A549 (cell line): ENCODE data around the gene COX7B.

ENCODE experiments used
- CEBPB ChIP-seq, 2 experiments: fragments of >200 bp in 1 of 2; sonication (Bioruptor Twin) in 1 of 2; formaldehyde crosslinking in 1 of 2; IDR thresholded peaks; 2 replicates each; pipeline ENCODE4 v1.6.1; 2012 to 2016
- EP300 ChIP-seq, 2 experiments: fragments of >200 bp; sonication (Bioruptor Twin); formaldehyde crosslinking; IDR thresholded peaks; 2 replicates in 1 of 2; 3 replicates in 1 of 2; pipeline ENCODE4 v1.6.1; 2016 to 2017
- NFE2L2 ChIP-seq: fragments of 150-350 bp; conservative IDR thresholded peaks from 2 replicates; pipeline ENCODE4 v1.6.1; 2014; ENCODE audit warnings: low read length
- POLR2A ChIP-seq: IDR thresholded peaks from 2 replicates; pipeline ENCODE4 v1.6.1; 2012; ENCODE audit warnings: mild to moderate bottlenecking, low read length
- RAD21 ChIP-seq, 2 experiments: fragments of >200 bp in 1 of 2; sonication (Bioruptor Twin) in 1 of 2; formaldehyde crosslinking in 1 of 2; IDR thresholded peaks in 1 of 2; conservative IDR thresholded peaks in 1 of 2; 2 replicates in 1 of 2; 3 replicates in 1 of 2; pipeline ENCODE4 v1.6.1; 2012 to 2018; ENCODE audit warnings: inconsistent platforms in 1 of 2
- RCOR1 ChIP-seq: fragments of 150-350 bp; IDR thresholded peaks from 2 replicates; pipeline ENCODE4 v1.6.1; 2014; ENCODE audit warnings: antibody characterized with exemption, low read length, low read depth
- TF ChIP-seq, protein P1 (sequence below): fragments of >200 bp; sonication (Bioruptor Twin); formaldehyde crosslinking; IDR thresholded peaks from 3 replicates; pipeline ENCODE4 v1.5.1; 2016
- TF ChIP-seq, protein P2 (sequence below): fragments of 150-350 bp; IDR thresholded peaks from 2 replicates; pipeline ENCODE4 v1.6.1; 2014; ENCODE audit warnings: low read depth, mild to moderate bottlenecking, low read length
- TF ChIP-seq, protein P3 (sequence below): IDR thresholded peaks from 2 replicates; pipeline ENCODE4 v1.6.1; 2012
- TF ChIP-seq, protein P4 (sequence below): fragments of 450-650 bp; IDR thresholded peaks from 2 replicates; pipeline ENCODE4 v1.6.1; 2014; ENCODE audit warnings: antibody characterized with exemption

DNA sequence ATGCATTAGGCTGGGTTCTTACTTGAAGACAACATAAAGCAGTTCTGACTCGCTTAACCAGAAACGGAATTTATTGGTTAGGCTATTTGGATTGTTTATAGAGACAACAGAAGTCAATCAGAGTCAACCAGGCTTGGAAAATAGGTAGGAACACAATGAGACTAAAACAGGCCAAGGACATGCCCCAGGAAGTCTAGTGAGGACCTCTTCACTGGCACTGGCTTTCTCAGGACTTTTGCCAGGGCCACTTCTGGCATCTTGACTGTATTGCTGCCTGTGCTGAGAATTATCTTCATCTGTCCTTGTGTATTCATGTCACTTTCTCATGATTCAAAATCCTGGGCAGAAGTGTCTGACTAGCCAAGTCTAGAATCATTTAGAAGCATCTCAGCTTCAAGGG, 50.6 kb downstream of the COX7B start:
- TF ChIP-seq, protein P1, sequence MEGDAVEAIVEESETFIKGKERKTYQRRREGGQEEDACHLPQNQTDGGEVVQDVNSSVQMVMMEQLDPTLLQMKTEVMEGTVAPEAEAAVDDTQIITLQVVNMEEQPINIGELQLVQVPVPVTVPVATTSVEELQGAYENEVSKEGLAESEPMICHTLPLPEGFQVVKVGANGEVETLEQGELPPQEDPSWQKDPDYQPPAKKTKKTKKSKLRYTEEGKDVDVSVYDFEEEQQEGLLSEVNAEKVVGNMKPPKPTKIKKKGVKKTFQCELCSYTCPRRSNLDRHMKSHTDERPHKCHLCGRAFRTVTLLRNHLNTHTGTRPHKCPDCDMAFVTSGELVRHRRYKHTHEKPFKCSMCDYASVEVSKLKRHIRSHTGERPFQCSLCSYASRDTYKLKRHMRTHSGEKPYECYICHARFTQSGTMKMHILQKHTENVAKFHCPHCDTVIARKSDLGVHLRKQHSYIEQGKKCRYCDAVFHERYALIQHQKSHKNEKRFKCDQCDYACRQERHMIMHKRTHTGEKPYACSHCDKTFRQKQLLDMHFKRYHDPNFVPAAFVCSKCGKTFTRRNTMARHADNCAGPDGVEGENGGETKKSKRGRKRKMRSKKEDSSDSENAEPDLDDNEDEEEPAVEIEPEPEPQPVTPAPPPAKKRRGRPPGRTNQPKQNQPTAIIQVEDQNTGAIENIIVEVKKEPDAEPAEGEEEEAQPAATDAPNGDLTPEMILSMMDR = no peak
- TF ChIP-seq, protein P2, sequence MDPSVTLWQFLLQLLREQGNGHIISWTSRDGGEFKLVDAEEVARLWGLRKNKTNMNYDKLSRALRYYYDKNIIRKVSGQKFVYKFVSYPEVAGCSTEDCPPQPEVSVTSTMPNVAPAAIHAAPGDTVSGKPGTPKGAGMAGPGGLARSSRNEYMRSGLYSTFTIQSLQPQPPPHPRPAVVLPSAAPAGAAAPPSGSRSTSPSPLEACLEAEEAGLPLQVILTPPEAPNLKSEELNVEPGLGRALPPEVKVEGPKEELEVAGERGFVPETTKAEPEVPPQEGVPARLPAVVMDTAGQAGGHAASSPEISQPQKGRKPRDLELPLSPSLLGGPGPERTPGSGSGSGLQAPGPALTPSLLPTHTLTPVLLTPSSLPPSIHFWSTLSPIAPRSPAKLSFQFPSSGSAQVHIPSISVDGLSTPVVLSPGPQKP = no peak
- TF ChIP-seq POLR2A (no peak), RAD21 (conservative IDR thresholded peaks at IDR 0.05 in 1 of 2, IDR thresholded peaks at IDR 0.05 in 1 of 2) (no peak), CEBPB (IDR thresholded peaks at IDR 0.05) (no peak), NFE2L2 (no peak), EP300 (IDR thresholded peaks at IDR 0.05) (no peak), RCOR1 (no peak)
- TF ChIP-seq, protein P3, sequence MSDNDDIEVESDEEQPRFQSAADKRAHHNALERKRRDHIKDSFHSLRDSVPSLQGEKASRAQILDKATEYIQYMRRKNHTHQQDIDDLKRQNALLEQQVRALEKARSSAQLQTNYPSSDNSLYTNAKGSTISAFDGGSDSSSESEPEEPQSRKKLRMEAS = no peak
- TF ChIP-seq, protein P4, sequence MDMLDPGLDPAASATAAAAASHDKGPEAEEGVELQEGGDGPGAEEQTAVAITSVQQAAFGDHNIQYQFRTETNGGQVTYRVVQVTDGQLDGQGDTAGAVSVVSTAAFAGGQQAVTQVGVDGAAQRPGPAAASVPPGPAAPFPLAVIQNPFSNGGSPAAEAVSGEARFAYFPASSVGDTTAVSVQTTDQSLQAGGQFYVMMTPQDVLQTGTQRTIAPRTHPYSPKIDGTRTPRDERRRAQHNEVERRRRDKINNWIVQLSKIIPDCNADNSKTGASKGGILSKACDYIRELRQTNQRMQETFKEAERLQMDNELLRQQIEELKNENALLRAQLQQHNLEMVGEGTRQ = no peak
